ENCODE measurements around the gene ZNF70.

DNA sequence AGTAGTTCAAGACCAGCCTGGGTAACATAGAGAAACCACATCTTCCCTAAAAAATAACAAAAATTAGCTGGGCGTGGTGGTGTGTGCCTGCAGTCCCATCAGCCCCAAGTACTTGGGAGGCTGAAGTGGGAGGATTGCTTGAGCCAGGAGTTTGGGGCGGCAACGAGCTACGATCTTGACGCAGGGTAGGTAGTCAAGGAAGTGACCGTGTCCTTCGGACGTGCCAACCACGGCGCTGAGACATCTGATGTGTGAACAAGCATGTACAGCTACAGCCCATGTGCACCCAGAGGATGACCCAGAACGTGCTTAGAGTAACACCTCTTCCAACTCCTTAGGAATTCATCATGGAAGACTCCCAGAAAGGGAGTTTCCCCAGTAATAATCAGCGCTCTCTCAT is 38.7 kb downstream of the ZNF70 start:
- TF ChIP-seq, protein P1, sequence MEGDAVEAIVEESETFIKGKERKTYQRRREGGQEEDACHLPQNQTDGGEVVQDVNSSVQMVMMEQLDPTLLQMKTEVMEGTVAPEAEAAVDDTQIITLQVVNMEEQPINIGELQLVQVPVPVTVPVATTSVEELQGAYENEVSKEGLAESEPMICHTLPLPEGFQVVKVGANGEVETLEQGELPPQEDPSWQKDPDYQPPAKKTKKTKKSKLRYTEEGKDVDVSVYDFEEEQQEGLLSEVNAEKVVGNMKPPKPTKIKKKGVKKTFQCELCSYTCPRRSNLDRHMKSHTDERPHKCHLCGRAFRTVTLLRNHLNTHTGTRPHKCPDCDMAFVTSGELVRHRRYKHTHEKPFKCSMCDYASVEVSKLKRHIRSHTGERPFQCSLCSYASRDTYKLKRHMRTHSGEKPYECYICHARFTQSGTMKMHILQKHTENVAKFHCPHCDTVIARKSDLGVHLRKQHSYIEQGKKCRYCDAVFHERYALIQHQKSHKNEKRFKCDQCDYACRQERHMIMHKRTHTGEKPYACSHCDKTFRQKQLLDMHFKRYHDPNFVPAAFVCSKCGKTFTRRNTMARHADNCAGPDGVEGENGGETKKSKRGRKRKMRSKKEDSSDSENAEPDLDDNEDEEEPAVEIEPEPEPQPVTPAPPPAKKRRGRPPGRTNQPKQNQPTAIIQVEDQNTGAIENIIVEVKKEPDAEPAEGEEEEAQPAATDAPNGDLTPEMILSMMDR (IDR thresholded peaks at IDR 0.05; ENCODE audit: low read depth, low read length, poor library complexity, severe bottlenecking), result no peak
- no peak for TF ChIP-seq EZH2phosphoT487 (IDR thresholded peaks at IDR 0.05; ENCODE audit: borderline replicate concordance, low read length)
